H9 (cell line): ENCODE data around the gene SH3GL3. TPM values are rescaled to one million over a fixed set of nuclear protein-coding genes. Genes with fewer than 3 reads are reported as not detected.

Experiments used
- DNase-seq: peaks from one replicate; pipeline ENCODE4 v3.0.0-alpha.2; 2017
- H2AFZ ChIP-seq: one replicate; pipeline ENCODE4 v1.6.1; 2013; ENCODE audit warnings: mild to moderate bottlenecking, low read length, control low read depth, moderate library complexity
- H2AK5ac ChIP-seq: 2 replicates; pipeline ENCODE4 v1.6.1; 2013; ENCODE audit warnings: low read length, control low read depth, mixed read lengths; ENCODE audit not compliant: insufficient read length
- H2BK120ac ChIP-seq: one replicate; pipeline ENCODE4 v1.6.1; 2013; ENCODE audit warnings: low read depth, mild to moderate bottlenecking, low read length, control low read depth, inconsistent platforms; ENCODE audit not compliant: poor library complexity, severe bottlenecking
- H2BK12ac ChIP-seq: 2 replicates; pipeline ENCODE4 v1.6.1; 2013; ENCODE audit warnings: low read length, control low read depth, mixed read lengths, low read depth; ENCODE audit not compliant: insufficient read length
- H2BK15ac ChIP-seq: 2 replicates; pipeline ENCODE4 v1.6.1; 2013; ENCODE audit warnings: low read depth, low read length, control low read depth
- H2BK20ac ChIP-seq: one replicate; pipeline ENCODE4 v1.6.1; 2013; ENCODE audit warnings: low read depth, mild to moderate bottlenecking, low read length, control low read depth, inconsistent platforms; ENCODE audit not compliant: poor library complexity, severe bottlenecking
- H2BK5ac ChIP-seq: 2 replicates; pipeline ENCODE4 v1.6.1; 2013; ENCODE audit warnings: low read length, control low read depth, mixed read lengths; ENCODE audit not compliant: insufficient read length
- H3K14ac ChIP-seq: 2 replicates; pipeline ENCODE4 v1.6.1; 2013; ENCODE audit warnings: low read length, control low read depth; ENCODE audit not compliant: insufficient read depth
- H3K18ac ChIP-seq: 2 replicates; pipeline ENCODE4 v1.6.1; 2013; ENCODE audit warnings: low read depth, mild to moderate bottlenecking, mixed read lengths, low read length, control low read depth; ENCODE audit not compliant: insufficient read length
- H3K23ac ChIP-seq: 2 replicates; pipeline ENCODE4 v1.6.1; 2013; ENCODE audit warnings: low read length, control low read depth, mixed read lengths, low read depth; ENCODE audit not compliant: insufficient read length
- H3K23me2 ChIP-seq: 2 replicates; pipeline ENCODE4 v1.6.1; 2013; ENCODE audit warnings: low read depth, mild to moderate bottlenecking, mixed read lengths, low read length, control low read depth; ENCODE audit not compliant: insufficient read length, poor library complexity, severe bottlenecking
- H3K27ac ChIP-seq: 2 replicates; pipeline ENCODE4 v1.5.1; 2013; ENCODE audit warnings: low read length, control low read depth, mixed read lengths, low read depth; ENCODE audit not compliant: insufficient read length
- H3K27me3 ChIP-seq: 2 replicates; pipeline ENCODE4 v1.6.1; 2013; ENCODE audit warnings: low read length, control low read depth, inconsistent platforms; ENCODE audit not compliant: insufficient read depth
- H3K4ac ChIP-seq: 2 replicates; pipeline ENCODE4 v1.6.1; 2013; ENCODE audit warnings: low read depth, mild to moderate bottlenecking, control low read depth, inconsistent platforms, low read length, moderate library complexity
- H3K4me1 ChIP-seq: 2 replicates; pipeline ENCODE4 v1.6.1; 2013; ENCODE audit warnings: low read length, control low read depth, inconsistent platforms; ENCODE audit not compliant: insufficient read depth
- H3K4me2 ChIP-seq: 2 replicates; pipeline ENCODE4 v1.6.1; 2013; ENCODE audit warnings: low read length, control low read depth, mixed read lengths; ENCODE audit not compliant: insufficient read length, insufficient read depth
- H3K56ac ChIP-seq: 2 replicates; pipeline ENCODE4 v1.6.1; 2013; ENCODE audit warnings: low read depth, mild to moderate bottlenecking, mixed read lengths, low read length, control low read depth; ENCODE audit not compliant: insufficient read length
- H3K79me1 ChIP-seq: 2 replicates; pipeline ENCODE4 v1.6.1; 2013; ENCODE audit warnings: low read depth, mild to moderate bottlenecking, moderate library complexity, low read length, control low read depth, inconsistent platforms; ENCODE audit not compliant: insufficient read depth, poor library complexity, severe bottlenecking
- H3K79me2 ChIP-seq: 2 replicates; pipeline ENCODE4 v1.6.1; 2013; ENCODE audit warnings: low read length, control low read depth, inconsistent platforms; ENCODE audit not compliant: insufficient read depth
- H3K9ac ChIP-seq: 2 replicates; pipeline ENCODE4 v1.6.1; 2013; ENCODE audit warnings: low read length, control low read depth, mixed read lengths; ENCODE audit not compliant: insufficient read length; ENCODE audit errors: extremely low read depth
- H3K9me3 ChIP-seq: one replicate; pipeline ENCODE4 v1.6.1; 2013; ENCODE audit warnings: low read depth, low read length, inconsistent platforms; ENCODE audit not compliant: control insufficient read depth
- H3T11ph ChIP-seq: one replicate; pipeline ENCODE4 v1.6.1; 2013; ENCODE audit warnings: mild to moderate bottlenecking, low read length, control low read depth, inconsistent platforms
- H4K20me1 ChIP-seq: one replicate; pipeline ENCODE4 v1.6.1; 2013; ENCODE audit not compliant: control insufficient read depth, insufficient read length, insufficient read depth
- H4K5ac ChIP-seq: 2 replicates; pipeline ENCODE4 v1.6.1; 2013; ENCODE audit warnings: low read depth, mild to moderate bottlenecking, mixed read lengths, low read length, control low read depth; ENCODE audit not compliant: insufficient read length
- H4K8ac ChIP-seq: replicated peaks from 2 replicates; pipeline ENCODE4 v1.6.1; 2013; ENCODE audit warnings: low read length, control low read depth, mixed read lengths, low read depth; ENCODE audit not compliant: insufficient read length
- H4K91ac ChIP-seq: 2 replicates; pipeline ENCODE4 v1.6.1; 2013; ENCODE audit warnings: low read depth, mild to moderate bottlenecking, moderate library complexity, mixed read lengths, low read length, control low read depth; ENCODE audit not compliant: insufficient read length
- H3K27ac Mint-ChIP-seq, 3 experiments: 2 replicates in 2 of 3; 3 replicates in 1 of 3; pipeline ENCODE4 v1.8.0; 2020 to 2021; ENCODE audit warnings: mixed read lengths in 3 of 3, mild to moderate bottlenecking in 1 of 3, moderate library complexity in 1 of 3
- H3K27me3 Mint-ChIP-seq: 2 replicates; pipeline ENCODE4 v1.8.0; 2021; ENCODE audit warnings: low read depth, mild to moderate bottlenecking, moderate library complexity, mixed read lengths
- H3K36me3 Mint-ChIP-seq, 3 experiments: 2 replicates in 2 of 3; 3 replicates in 1 of 3; pipeline ENCODE4 v1.8.0; 2020 to 2021; ENCODE audit warnings: low read depth in 3 of 3, mixed read lengths in 3 of 3; ENCODE audit not compliant: insufficient read depth in 1 of 3
- H3K4me1 Mint-ChIP-seq, 2 experiments: 2 replicates each; pipeline ENCODE4 v1.8.0; 2020; ENCODE audit warnings: mixed read lengths in 2 of 2
- H3K4me3 Mint-ChIP-seq, 2 experiments: 2 replicates in 1 of 2; 3 replicates in 1 of 2; pipeline ENCODE4 v1.8.0; 2020 to 2021; ENCODE audit warnings: mild to moderate bottlenecking in 2 of 2, mixed read lengths in 2 of 2, moderate library complexity in 1 of 2
- H3K9me3 Mint-ChIP-seq, 2 experiments: 2 replicates in 1 of 2; 3 replicates in 1 of 2; pipeline ENCODE4 v1.8.0; 2020; ENCODE audit warnings: mild to moderate bottlenecking in 2 of 2, mixed read lengths in 2 of 2, moderate library complexity in 1 of 2
- total RNA-seq: library from RNA; stranded (reverse); gene quantifications from 2 replicates; pipeline ENCODE4 v1.2.1, GENCODE V29; 2021
- TF ChIP-seq, protein P1 (sequence below): fragments of 200-600 bp; sonication (generic); conservative IDR thresholded peaks from 3 replicates; pipeline ENCODE4 v1.8.0; 2021; ENCODE audit warnings: antibody characterized with exemption, mild to moderate bottlenecking

SH3GL3 gene
- total RNA-seq, 1 experiment from 2014 or later = 11.2 TPM

DNA sequence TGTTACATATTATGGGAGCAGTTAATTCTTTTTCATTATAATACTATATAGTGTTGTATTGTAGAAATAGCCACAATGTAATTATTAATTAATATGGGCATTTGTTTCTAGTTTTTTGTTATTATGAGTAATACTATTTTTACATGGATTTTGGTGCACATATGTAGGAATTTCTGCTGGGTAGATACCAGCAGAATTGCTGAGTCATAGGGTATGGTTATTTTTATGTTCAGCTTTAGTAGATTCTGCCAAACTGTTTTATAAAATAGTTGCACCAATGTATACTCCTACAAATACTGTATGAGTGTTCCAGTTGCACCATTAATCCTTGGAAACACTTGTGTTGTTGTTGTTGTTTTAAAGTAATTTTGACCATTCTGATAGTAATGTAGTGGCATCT lies 91.5 kb downstream of the SH3GL3 start:
- Histone ChIP-seq H3K79me2 (no peaks in the 10 kb centered on the region), H4K8ac (no peak overlapping the region), H3K27ac (no peak overlapping the region), H4K91ac (no peak overlapping the region), H3K9ac (no peak overlapping the region), H4K5ac (no peak overlapping the region), H3K23me2 (no peaks in the 10 kb centered on the region), H2BK12ac (no peak overlapping the region), H3K27me3 (no peaks in the 10 kb centered on the region), H3K4ac (no peak overlapping the region), H3K14ac (no peak overlapping the region), H3K79me1 (no peaks in the 10 kb centered on the region), H3K56ac (no peak overlapping the region), H3K18ac (no peak overlapping the region), H3T11ph (no peak overlapping the region), H3K23ac (no peak overlapping the region), H2AK5ac (no peak overlapping the region), H3K9me3 (no peaks in the 10 kb centered on the region), H2AFZ (no peak overlapping the region), H2BK120ac (no peak overlapping the region), H2BK5ac (no peak overlapping the region), H4K20me1 (no peaks in the 10 kb centered on the region), H3K4me2 (no peak overlapping the region), H2BK15ac (no peak overlapping the region), H3K4me1 (peaks cover 6% of the 10 kb centered on the region; the same call in 1 of the 2 replicates), H2BK20ac (no peak overlapping the region)
- H3K4me1 Mint-ChIP-seq = peaks cover 12 to 15% of the 10 kb centered on the region in 2 experiments
- H3K27me3 Mint-ChIP-seq = no peaks in the 10 kb centered on the region; the same call in 1 of the 2 replicates
- no peak overlapping the region for H3K4me3 Mint-ChIP-seq
- peaks cover 3 to 8% (median 7%) of the 10 kb centered on the region in 3 experiments; a peak in 6 of 7 replicates for H3K36me3 Mint-ChIP-seq
- no peak overlapping the region for H3K27ac Mint-ChIP-seq
- DNase-seq = no peak
- H3K9me3 Mint-ChIP-seq = peaks cover 10 to 12% of the 10 kb centered on the region in 2 experiments
- TF ChIP-seq, protein P1, sequence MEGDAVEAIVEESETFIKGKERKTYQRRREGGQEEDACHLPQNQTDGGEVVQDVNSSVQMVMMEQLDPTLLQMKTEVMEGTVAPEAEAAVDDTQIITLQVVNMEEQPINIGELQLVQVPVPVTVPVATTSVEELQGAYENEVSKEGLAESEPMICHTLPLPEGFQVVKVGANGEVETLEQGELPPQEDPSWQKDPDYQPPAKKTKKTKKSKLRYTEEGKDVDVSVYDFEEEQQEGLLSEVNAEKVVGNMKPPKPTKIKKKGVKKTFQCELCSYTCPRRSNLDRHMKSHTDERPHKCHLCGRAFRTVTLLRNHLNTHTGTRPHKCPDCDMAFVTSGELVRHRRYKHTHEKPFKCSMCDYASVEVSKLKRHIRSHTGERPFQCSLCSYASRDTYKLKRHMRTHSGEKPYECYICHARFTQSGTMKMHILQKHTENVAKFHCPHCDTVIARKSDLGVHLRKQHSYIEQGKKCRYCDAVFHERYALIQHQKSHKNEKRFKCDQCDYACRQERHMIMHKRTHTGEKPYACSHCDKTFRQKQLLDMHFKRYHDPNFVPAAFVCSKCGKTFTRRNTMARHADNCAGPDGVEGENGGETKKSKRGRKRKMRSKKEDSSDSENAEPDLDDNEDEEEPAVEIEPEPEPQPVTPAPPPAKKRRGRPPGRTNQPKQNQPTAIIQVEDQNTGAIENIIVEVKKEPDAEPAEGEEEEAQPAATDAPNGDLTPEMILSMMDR = no peak
